ENCODE measurements around the gene ATP6V1G2. TPM values are rescaled to one million over a fixed set of nuclear protein-coding genes. Genes with fewer than 3 reads are reported as not detected.
"Not testable (repeated sequence)": the region's sequence is repeated elsewhere in the genome, so short reads cannot be mapped to it uniquely, and the experiment has no call there.

The ATP6V1G2 gene
- total RNA-seq = 1 to 10 TPM in 1 of 4 donors, under 1 TPM in 1, not detected in 2; 0.21 to 2.1 TPM

- intact Hi-C loops (cut with DNase I) = loop anchor here (5.0 kb wide), 1 partner anchor 49 kb away; the partner anchor contains the start of gene MICB
- WGBS, 2 donors = 9 to 13% methylated on average over 8 to 9 of the region's 11 CpGs
- peaks cover 0 to 30% (median 3%) of the 10 kb centered on the region in 3 donors for H3K36me3 ChIP-seq
Observed at GRCh38 chr6:31546339-31546957, at the start of gene ATP6V1G2. TSS of gene ATP6V1G2 (minus strand) at chr6:31546608. CDS start at chr6:31546559, 49 bp downstream.

GRCh38 chr6:31592396-31592771 lies 46.0 kb upstream of the ATP6V1G2 start:
- peaks cover 0 to 9% (median 0%) of the 10 kb centered on the region in 4 donors for H3K27me3 ChIP-seq
- intact Hi-C loops (cut with DNase I) = loop anchor here (5.0 kb wide), 1 partner anchor 35 kb away; no protein-coding TSS in a partner anchor

More at GRCh38 chr6:31546339-31546957, at the start of gene ATP6V1G2:
- DNase-seq = no peak
- TF ChIP-seq CTCF (IDR thresholded peaks at IDR 0.05) (peak; percentile 95 to 99 (median 98)), POLR2A (IDR thresholded peaks at IDR 0.05) (no peak)
- no peaks in the 10 kb centered on the region for H3K27me3 ChIP-seq
- H3K9me3 ChIP-seq = no peaks in the 10 kb centered on the region
- peaks cover 12 to 52% (median 17%) of the 10 kb centered on the region in 3 donors for H3K4me1 ChIP-seq
- peak within 1 kb of the TSS; percentile 86 to 91 (median 88) for H3K27ac ChIP-seq
- H3K4me3 ChIP-seq = peak within 1 kb of the TSS; percentile 34 to 67 (median 46)

GRCh38 chr6:31590691-31591090 lies 44.3 kb upstream of the ATP6V1G2 start:
- H3K27me3 ChIP-seq = peaks cover 0 to 21% (median 0%) of the 10 kb centered on the region in 4 donors
- 67 to 76% methylated on average over 5 of the region's 5 CpGs for WGBS, 2 donors
- peaks cover 0 to 18% (median 3%) of the 10 kb centered on the region in 3 donors for H3K4me1 ChIP-seq
- intact Hi-C loops (cut with DNase I) = loop anchor here (5.0 kb wide), 1 partner anchor 33 kb away; no protein-coding TSS in a partner anchor
- not testable (repeated sequence) for H3K4me3 ChIP-seq, H3K9me3 ChIP-seq, H3K36me3 ChIP-seq, DNase-seq, H3K27ac ChIP-seq

More at GRCh38 chr6:31592396-31592771, 46.0 kb upstream of the ATP6V1G2 start:
- H3K27ac ChIP-seq = no peak overlapping the region
- WGBS, 2 donors = 78 to 86% methylated on average over 5 to 7 of the region's 7 CpGs
- no peak overlapping the region for H3K4me3 ChIP-seq
- DNase-seq = no peak
- TF ChIP-seq CTCF (IDR thresholded peaks at IDR 0.05) (no peak), POLR2A (IDR thresholded peaks at IDR 0.05) (no peak)
- H3K9me3 ChIP-seq = no peaks in the 10 kb centered on the region
- peaks cover 0 to 3% (median 0%) of the 10 kb centered on the region in 3 donors for H3K4me1 ChIP-seq
- H3K36me3 ChIP-seq = no peaks in the 10 kb centered on the region

GRCh38 chr6:31588871-31589650 lies 42.7 kb upstream of the ATP6V1G2 start:
- H3K9me3 ChIP-seq = no peaks in the 10 kb centered on the region
- H3K27ac ChIP-seq = no peak overlapping the region
- H3K4me1 ChIP-seq = peaks cover 0 to 21% (median 5%) of the 10 kb centered on the region in 3 donors
- intact Hi-C loops (cut with DNase I) = no loop called here
- no peaks in the 10 kb centered on the region for H3K36me3 ChIP-seq
- DNase-seq = no peak
- no peak overlapping the region for H3K4me3 ChIP-seq
- WGBS, 2 donors = 44 to 65% methylated on average over 3 to 5 of the region's 9 CpGs
- TF ChIP-seq CTCF (IDR thresholded peaks at IDR 0.05) (no peak), POLR2A (IDR thresholded peaks at IDR 0.05) (no peak)
- peaks cover 0 to 21% (median 0%) of the 10 kb centered on the region in 4 donors for H3K27me3 ChIP-seq

- H3K27ac ChIP-seq = peak overlapping the region in 2 of 4 donors; percentile 2 to 39
- peak overlapping the region in 1 of 4 donors; percentile 8 for H3K4me3 ChIP-seq
- WGBS, 2 donors = 61 to 72% methylated on average over 8 to 9 of the region's 12 CpGs
Observed at GRCh38 chr6:31587791-31588777, 41.7 kb upstream of the ATP6V1G2 start.

More at GRCh38 chr6:31587791-31588777, 41.7 kb upstream of the ATP6V1G2 start:
- H3K27me3 ChIP-seq = peaks cover 0 to 21% (median 0%) of the 10 kb centered on the region in 4 donors
- peaks cover 0 to 21% (median 5%) of the 10 kb centered on the region in 3 donors for H3K4me1 ChIP-seq
- TF ChIP-seq CTCF (IDR thresholded peaks at IDR 0.05) (no peak), POLR2A (IDR thresholded peaks at IDR 0.05) (no peak)
- H3K36me3 ChIP-seq = no peaks in the 10 kb centered on the region
- DNase-seq = no peak
- H3K9me3 ChIP-seq = no peaks in the 10 kb centered on the region
- intact Hi-C loops (cut with DNase I) = no loop called here
